Stimulated activated effector memory CD8-positive, alpha-beta T cell treated with anti-CD3 and anti-CD28 coated beads, Interleukin-12 subunit alpha, Interleukin-12 subunit beta, amount 100 ng/mL, for 72 hours (primary cell): ENCODE measurements around the gene ACCSL.

Experiments
- ATAC-seq: fragments of 150-1000 bp; cut with Tn5 transposase; 2 replicates; pipeline ENCODE4 v1.10.0; 2021
- DNase-seq, 2 donors: peaks; one replicate each; pipeline ENCODE4 v3.0.0; 2021 to 2022; ENCODE audit warnings: low spot score in 2 of 2
- H3K27ac Mint-ChIP-seq: one replicate; pipeline ENCODE4 v1.8.0; 2022; ENCODE audit warnings: mild to moderate bottlenecking, mixed read lengths
- H3K36me3 Mint-ChIP-seq: one replicate; pipeline ENCODE4 v1.8.0; 2022; ENCODE audit warnings: mild to moderate bottlenecking, mixed read lengths
- H3K4me1 Mint-ChIP-seq: one replicate; pipeline ENCODE4 v1.8.0; 2022; ENCODE audit warnings: mixed read lengths
- H3K4me3 Mint-ChIP-seq: one replicate; pipeline ENCODE4 v1.8.0; 2022; ENCODE audit warnings: mild to moderate bottlenecking, mixed read lengths
- H3K9me3 Mint-ChIP-seq: one replicate; pipeline ENCODE4 v1.8.0; 2022; ENCODE audit warnings: mixed read lengths

The ACCSL gene

GRCh38 chr11:44014968-44015623 is 32.7 kb upstream of the ACCSL start:
- Mint-ChIP-seq H3K9me3 (no peaks in the 10 kb centered on the region), H3K27ac (no peak overlapping the region), H3K4me3 (no peak overlapping the region), H3K4me1 (no peaks in the 10 kb centered on the region), H3K36me3 (no peaks in the 10 kb centered on the region)
- DNase-seq (no peak), ATAC-seq (no peak)

DNA sequence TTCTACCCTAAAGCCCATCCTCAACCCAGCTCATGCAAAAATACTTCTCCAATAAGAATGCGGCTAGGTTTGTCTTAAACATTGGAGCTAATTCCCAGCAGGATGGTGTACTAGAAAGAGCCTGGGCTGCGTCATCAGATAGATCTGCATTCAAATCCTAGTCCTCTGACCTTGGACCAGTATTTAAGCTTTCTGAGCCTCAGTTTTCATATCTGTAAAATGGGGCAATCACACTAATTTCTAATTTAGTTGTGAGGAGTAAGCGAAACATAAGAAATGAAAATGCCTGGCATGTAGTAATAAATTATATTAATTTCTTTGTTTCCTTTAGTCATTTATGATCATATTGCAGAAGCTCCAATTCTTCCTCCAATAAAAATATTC is 32.2 kb upstream of the ACCSL start:
- DNase-seq (no peak), ATAC-seq (no peak)
- no peak overlapping the region for H3K4me3 Mint-ChIP-seq
- no peak overlapping the region for H3K27ac Mint-ChIP-seq
- no peaks in the 10 kb centered on the region for H3K36me3 Mint-ChIP-seq
- H3K9me3 Mint-ChIP-seq: no peaks in the 10 kb centered on the region
- no peaks in the 10 kb centered on the region for H3K4me1 Mint-ChIP-seq

DNA sequence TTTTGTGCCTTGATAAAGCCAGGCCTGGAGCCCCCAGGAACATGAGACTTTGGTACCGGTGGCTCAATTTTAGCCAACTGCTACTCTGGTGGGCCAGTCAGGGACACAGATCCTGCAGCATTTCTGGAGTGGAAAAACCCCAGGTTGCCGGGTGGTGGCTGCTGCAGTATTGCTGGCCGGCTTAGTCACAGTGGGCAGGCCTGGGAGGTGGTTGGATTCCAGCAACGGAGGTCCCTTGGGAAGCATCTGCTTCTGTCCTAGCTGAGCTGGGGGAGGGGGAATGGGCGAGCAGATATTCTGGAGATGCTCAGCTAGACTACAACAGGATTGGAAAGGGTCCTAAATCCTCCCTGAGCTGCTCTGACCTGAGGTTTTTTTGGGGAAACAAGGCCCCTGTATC is 31.6 kb upstream of the ACCSL start:
- H3K4me1 Mint-ChIP-seq: no peaks in the 10 kb centered on the region
- no peak for ATAC-seq
- H3K4me3 Mint-ChIP-seq: no peak overlapping the region
- no peak overlapping the region for H3K27ac Mint-ChIP-seq
- DNase-seq: no peak
- H3K36me3 Mint-ChIP-seq: no peaks in the 10 kb centered on the region
- no peaks in the 10 kb centered on the region for H3K9me3 Mint-ChIP-seq

- H3K4me3 Mint-ChIP-seq: no peak overlapping the region
- ATAC-seq (peak; percentile 42), DNase-seq (peak in 1 of 2 donors; percentile 40)
- H3K4me1 Mint-ChIP-seq: no peaks in the 10 kb centered on the region
- no peaks in the 10 kb centered on the region for H3K9me3 Mint-ChIP-seq
- no peak overlapping the region for H3K27ac Mint-ChIP-seq
- H3K36me3 Mint-ChIP-seq: no peaks in the 10 kb centered on the region
Observed at GRCh38 chr11:44016546-44017442, 31.0 kb upstream of the ACCSL start.

DNA sequence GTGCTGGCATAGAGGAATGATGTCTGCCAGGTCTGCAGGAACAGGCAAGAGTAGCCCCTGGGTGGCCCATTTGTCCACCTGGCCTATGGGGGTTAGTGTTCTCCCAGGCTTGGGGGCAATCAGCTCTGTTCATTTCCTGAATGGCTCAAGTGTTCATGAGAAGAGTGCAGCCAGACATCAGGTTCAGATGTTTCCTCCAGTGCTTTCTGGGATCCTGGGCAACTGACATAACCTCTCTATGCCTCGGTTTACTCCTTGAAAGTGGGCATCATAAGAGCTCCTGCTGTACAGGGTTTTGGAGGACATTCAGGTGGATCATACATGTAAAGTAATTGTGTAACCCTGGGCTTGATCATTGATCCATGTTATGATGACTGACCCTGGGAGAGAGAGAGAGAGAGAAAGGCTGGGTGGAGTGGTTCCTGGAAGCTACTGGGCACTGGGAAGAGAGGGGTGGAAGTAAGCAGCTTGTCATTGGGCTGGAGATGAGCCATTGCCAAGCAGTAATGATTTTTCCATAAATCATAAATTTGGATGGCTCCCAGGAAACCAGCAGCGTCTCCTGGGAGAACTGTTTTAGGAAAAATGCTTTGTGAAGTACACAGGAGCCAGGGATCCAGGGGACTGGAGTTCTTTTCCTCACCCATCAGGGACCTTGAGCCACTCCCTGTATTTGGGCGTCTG is 30.2 kb upstream of the ACCSL start:
- H3K27ac Mint-ChIP-seq: no peak overlapping the region
- ATAC-seq: peak; percentile 28
- H3K9me3 Mint-ChIP-seq: no peaks in the 10 kb centered on the region
- no peaks in the 10 kb centered on the region for H3K36me3 Mint-ChIP-seq
- H3K4me3 Mint-ChIP-seq: no peak overlapping the region
- no peaks in the 10 kb centered on the region for H3K4me1 Mint-ChIP-seq
- peak in 1 of 2 donors; percentile 26 for DNase-seq

DNA sequence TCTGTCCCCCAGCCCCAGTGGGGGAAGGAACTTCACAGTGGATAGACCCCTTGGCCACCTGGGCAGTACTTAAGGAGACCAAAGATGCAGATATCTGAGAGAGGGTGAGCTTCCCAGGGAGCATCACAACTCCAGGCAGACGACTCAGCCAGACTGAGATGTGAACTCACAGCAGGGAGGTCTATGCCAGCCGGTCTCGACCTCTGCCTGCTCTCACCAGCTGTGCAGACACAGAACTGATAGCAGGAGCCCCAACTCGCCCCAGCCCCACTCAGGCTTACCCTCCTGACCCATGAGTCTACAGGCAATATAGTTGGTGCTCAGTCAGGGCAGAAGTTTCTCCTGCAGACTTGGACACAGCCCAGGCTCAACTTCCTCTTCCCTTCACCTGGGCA is 29.7 kb upstream of the ACCSL start:
- Mint-ChIP-seq H3K4me3 (no peak overlapping the region), H3K4me1 (no peaks in the 10 kb centered on the region), H3K9me3 (no peaks in the 10 kb centered on the region), H3K36me3 (no peaks in the 10 kb centered on the region), H3K27ac (no peak overlapping the region)
- ATAC-seq (peak; percentile 43), DNase-seq (peak in 1 of 2 donors; percentile 46)

GRCh38 chr11:44018829-44019228 is 29.0 kb upstream of the ACCSL start:
- Mint-ChIP-seq H3K4me3 (no peak overlapping the region), H3K27ac (no peak overlapping the region), H3K9me3 (no peaks in the 10 kb centered on the region), H3K36me3 (no peaks in the 10 kb centered on the region), H3K4me1 (no peaks in the 10 kb centered on the region)
- ATAC-seq: no peak
- DNase-seq: no peak

- H3K4me1 Mint-ChIP-seq: no peaks in the 10 kb centered on the region
- no peaks in the 10 kb centered on the region for H3K9me3 Mint-ChIP-seq
- no peak for DNase-seq
- no peak overlapping the region for H3K4me3 Mint-ChIP-seq
- ATAC-seq: no peak
- H3K36me3 Mint-ChIP-seq: no peaks in the 10 kb centered on the region
- no peak overlapping the region for H3K27ac Mint-ChIP-seq
Observed at GRCh38 chr11:44024977-44025376, 22.8 kb upstream of the ACCSL start.

DNA sequence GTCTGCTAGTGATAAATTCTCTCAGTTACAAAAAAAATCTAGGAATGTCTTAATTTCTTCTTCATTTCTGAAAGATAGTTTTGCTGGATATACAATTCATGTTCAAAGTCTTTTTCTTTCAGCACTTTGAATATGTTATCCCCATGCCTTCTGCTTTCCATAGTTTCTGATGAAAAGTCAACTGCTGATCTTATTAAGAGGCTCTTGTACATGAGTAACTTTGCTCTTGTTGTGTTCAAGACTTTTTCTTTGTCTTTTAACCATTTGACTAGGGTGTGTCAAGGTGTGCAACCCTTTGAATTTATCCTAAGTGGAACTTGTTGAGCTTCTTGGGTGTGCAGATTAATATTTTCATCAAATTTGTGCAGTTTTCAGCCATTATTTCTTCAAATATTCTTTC is 22.1 kb upstream of the ACCSL start:
- Mint-ChIP-seq H3K27ac (no peak overlapping the region), H3K4me3 (no peak overlapping the region), H3K4me1 (no peaks in the 10 kb centered on the region), H3K36me3 (no peaks in the 10 kb centered on the region), H3K9me3 (no peaks in the 10 kb centered on the region)
- DNase-seq: no peak
- no peak for ATAC-seq

DNA sequence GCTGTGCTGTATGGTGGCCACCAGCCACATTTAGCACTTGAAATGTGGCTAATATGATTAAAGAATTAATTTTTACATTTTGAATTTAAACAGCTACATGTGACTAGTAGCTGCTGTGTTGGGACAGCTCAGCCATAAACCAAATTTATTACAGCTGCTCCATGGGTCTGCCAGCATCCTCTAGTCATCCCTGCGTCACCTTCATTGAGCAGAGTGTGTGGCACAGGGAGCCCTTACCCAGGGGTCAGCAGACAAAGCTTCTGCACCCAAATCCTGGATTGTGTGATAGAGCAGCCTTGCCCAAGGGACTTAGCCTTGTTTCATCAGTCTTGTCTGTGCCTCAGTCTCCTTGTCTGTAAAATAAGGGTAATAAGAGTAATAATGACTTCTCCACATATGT is 19.4 kb upstream of the ACCSL start:
- ATAC-seq: no peak
- no peaks in the 10 kb centered on the region for H3K36me3 Mint-ChIP-seq
- DNase-seq: peak in 1 of 2 donors; percentile 12
- H3K4me3 Mint-ChIP-seq: no peak overlapping the region
- no peaks in the 10 kb centered on the region for H3K9me3 Mint-ChIP-seq
- no peaks in the 10 kb centered on the region for H3K4me1 Mint-ChIP-seq
- H3K27ac Mint-ChIP-seq: no peak overlapping the region

GRCh38 chr11:44028816-44029506 is 18.8 kb upstream of the ACCSL start:
- ATAC-seq (no peak), DNase-seq (peak in 1 of 2 donors; percentile 26)
- no peaks in the 10 kb centered on the region for H3K9me3 Mint-ChIP-seq
- H3K27ac Mint-ChIP-seq: no peak overlapping the region
- no peaks in the 10 kb centered on the region for H3K4me1 Mint-ChIP-seq
- no peaks in the 10 kb centered on the region for H3K36me3 Mint-ChIP-seq
- no peak overlapping the region for H3K4me3 Mint-ChIP-seq

DNA sequence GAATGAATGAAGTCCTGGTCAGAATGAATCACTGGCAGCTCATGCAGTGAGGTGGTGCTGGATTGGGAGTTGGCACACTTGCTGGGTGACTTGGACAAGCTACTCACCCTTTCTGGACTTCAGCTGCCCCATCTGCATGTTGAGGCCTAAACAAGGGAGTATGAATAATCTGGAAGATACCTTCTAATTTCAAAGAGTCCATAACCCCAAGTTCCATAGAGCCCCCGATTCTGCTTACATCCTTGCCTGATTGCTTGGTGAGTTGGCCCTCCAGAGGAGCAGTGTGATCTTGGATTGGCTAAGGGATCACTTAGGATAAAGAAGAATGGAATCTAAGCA is 18.3 kb upstream of the ACCSL start:
- Mint-ChIP-seq H3K4me1 (no peaks in the 10 kb centered on the region), H3K9me3 (no peaks in the 10 kb centered on the region), H3K4me3 (no peak overlapping the region), H3K27ac (no peak overlapping the region), H3K36me3 (no peaks in the 10 kb centered on the region)
- DNase-seq (no peak), ATAC-seq (no peak)

GRCh38 chr11:44029977-44030911 is 17.5 kb upstream of the ACCSL start:
- Mint-ChIP-seq H3K9me3 (no peaks in the 10 kb centered on the region), H3K36me3 (no peaks in the 10 kb centered on the region), H3K4me3 (no peak overlapping the region), H3K27ac (no peak overlapping the region), H3K4me1 (no peaks in the 10 kb centered on the region)
- ATAC-seq (no peak), DNase-seq (no peak)

GRCh38 chr11:44030996-44031395 is 16.8 kb upstream of the ACCSL start:
- H3K9me3 Mint-ChIP-seq: no peaks in the 10 kb centered on the region

More at GRCh38 chr11:44030996-44031395, 16.8 kb upstream of the ACCSL start:
- ATAC-seq: no peak
- Mint-ChIP-seq H3K4me3 (no peak overlapping the region), H3K27ac (no peak overlapping the region), H3K36me3 (no peaks in the 10 kb centered on the region), H3K4me1 (no peaks in the 10 kb centered on the region)
- peak in 1 of 2 donors; percentile 34 for DNase-seq
